Testis (tissue), 2 donors: ENCODE measurements around the gene COL4A3.

ENCODE experiments used
- POLR2A ChIP-seq: fragments of 450-650 bp; IDR thresholded peaks from one replicate; pipeline ENCODE4 v1.6.1; 2017; ENCODE audit warnings: antibody characterized with exemption, mild to moderate bottlenecking, moderate library complexity
- TF ChIP-seq, protein P1 (sequence below), 3 experiments: fragments of 450-650 bp in 2 of 3; fragments of 200-600 bp in 1 of 3; sonication (generic) in 1 of 3; IDR thresholded peaks; one replicate each; pipeline ENCODE4 v1.5.1; 2016 to 2019; ENCODE audit warnings: antibody characterized with exemption in 3 of 3, mild to moderate bottlenecking in 2 of 3, moderate library complexity in 1 of 3

DNA sequence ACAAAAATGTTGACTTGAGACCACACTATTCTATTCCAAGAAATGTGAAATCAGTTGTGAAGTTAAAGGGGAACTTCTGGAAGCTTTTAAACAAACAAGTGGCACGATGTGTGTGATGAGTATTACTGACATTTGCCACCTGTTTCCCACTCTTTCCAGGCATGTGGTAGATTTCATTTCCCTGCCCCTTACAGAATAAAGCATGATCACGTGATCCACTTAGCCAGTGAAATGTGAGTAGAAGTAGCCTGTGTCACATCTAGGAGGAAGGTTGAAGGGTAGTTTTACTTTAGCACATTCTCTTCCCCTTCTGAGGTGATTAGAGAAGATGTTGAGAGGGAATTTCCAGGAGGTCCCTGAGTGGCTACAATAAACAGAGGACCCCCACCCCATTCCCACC is 4.3 kb upstream of the COL4A3 start:
- TF ChIP-seq, protein P1, sequence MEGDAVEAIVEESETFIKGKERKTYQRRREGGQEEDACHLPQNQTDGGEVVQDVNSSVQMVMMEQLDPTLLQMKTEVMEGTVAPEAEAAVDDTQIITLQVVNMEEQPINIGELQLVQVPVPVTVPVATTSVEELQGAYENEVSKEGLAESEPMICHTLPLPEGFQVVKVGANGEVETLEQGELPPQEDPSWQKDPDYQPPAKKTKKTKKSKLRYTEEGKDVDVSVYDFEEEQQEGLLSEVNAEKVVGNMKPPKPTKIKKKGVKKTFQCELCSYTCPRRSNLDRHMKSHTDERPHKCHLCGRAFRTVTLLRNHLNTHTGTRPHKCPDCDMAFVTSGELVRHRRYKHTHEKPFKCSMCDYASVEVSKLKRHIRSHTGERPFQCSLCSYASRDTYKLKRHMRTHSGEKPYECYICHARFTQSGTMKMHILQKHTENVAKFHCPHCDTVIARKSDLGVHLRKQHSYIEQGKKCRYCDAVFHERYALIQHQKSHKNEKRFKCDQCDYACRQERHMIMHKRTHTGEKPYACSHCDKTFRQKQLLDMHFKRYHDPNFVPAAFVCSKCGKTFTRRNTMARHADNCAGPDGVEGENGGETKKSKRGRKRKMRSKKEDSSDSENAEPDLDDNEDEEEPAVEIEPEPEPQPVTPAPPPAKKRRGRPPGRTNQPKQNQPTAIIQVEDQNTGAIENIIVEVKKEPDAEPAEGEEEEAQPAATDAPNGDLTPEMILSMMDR (IDR thresholded peaks at IDR 0.05): no peak
- TF ChIP-seq POLR2A: no peak
